HG03354 (cell line): ENCODE results near the gene POLR3A.
"Not testable (repeated sequence)": the region's sequence is repeated elsewhere in the genome, so short reads cannot be mapped to it uniquely, and the experiment has no call there.

Experiments used
- ATAC-seq: cut with Tn5 transposase; IDR thresholded peaks from one replicate; pipeline ENCODE4 v1.9.1; 2021; ENCODE audit warnings: mild to moderate bottlenecking; ENCODE audit not compliant: unreplicated experiment, poor library complexity, severe bottlenecking

The POLR3A gene

DNA sequence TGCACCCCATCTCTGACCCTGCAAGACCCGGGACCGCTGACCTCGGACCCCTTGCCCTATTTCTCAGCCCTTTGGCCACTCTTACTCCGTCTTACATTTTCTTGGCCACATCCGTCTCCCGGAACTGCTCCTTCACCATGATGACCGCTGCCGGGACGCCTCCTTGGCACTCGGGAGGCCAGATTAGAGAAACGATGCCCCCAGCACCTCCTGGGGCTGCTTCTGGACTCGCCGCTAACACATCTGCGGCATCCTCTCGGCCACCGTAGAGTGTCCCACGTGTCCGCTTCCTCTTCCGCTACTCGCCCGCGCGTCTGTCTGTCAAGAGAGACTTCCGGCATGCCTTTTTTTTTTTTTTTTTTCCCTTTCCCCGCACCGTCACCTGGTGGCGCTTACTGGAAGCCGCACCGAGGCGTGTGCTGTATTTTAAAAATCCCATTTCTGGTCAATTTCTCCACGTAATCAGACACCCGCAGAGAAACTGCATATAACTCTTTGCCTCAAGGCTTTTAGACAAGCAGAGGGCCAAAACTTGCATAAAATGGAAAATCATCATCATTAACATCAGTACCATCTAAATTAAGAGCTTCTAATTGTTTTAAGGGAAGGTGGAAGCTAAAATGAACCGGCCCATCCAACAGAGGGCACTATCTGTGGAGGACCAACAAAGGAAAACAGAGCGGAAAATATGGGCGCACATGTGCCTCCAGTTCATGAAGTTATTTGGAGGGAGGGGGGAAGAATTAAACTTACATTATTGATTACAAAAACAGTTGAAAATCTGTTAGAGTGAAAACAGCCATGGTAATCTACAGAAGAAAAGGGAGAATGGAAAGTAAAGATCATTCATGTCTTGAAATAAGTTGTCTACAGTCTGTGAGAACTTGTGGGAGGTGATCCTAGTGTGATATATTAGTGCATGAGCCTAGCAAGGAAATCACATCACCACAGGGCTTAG, at the start of gene POLR3A:
Gene POLR3A (minus strand): TSS at position 247 of the 958 bp plus-strand sequence. CDS start 108 bp downstream, at position 139.
- ATAC-seq, result peak; percentile 70

DNA sequence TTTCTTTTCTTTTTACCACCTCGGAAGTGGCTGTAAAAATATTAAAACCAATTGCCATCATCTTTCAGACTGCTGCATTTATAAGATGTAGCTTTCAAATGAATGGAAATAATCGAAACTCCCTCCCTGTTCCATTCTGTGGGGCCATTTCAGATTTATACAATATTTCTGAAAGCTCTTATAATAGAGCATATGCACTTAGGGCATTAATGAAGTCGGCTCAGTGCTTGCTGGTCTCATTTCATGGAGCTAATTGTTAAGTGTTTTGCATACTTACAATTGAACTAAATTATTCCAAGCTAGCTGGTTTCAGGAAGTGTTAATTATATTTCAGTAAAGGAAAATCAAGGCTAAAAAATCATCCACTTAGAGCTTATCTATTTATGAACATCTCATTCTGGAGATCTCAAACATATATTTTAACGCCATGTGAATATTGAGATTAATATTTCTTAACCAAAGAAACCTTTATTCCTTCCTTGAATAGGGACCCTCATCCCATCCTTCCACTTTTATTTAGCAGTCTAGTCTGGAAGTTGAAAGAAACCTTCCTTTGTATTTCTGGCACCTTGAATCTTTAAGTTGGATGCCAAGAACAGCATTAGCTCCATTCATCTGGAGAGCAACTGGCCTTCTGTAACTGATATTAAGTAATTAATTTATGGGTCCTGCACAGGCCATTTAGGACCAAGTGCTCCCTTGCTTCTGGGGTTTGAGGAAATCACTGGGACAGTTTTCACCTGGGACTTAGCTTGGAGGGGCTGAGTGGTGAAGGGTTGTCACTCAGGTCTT, 49.4 kb upstream of the POLR3A start:
- no peak for ATAC-seq

DNA sequence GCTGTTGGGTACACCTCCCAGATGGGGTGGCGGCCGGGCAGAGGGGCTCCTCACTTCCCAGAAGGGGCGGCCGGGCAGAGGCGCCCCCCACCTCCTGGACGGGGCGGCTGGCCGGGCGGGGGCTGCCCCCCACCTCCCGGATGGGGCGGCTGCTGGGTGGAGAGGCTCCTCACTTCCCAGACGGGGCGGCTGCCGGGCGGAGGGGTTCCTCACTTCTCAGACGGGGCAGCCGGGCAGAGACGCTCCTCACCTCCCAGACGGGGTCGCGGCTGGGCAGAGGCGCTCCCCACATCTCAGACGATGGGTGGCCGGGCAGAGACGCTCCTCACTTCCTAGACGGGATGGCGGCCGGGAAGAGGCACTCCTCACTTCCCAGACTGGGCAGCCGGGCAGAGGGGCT, 46.5 kb upstream of the POLR3A start:
- ATAC-seq, result not testable (repeated sequence)

DNA sequence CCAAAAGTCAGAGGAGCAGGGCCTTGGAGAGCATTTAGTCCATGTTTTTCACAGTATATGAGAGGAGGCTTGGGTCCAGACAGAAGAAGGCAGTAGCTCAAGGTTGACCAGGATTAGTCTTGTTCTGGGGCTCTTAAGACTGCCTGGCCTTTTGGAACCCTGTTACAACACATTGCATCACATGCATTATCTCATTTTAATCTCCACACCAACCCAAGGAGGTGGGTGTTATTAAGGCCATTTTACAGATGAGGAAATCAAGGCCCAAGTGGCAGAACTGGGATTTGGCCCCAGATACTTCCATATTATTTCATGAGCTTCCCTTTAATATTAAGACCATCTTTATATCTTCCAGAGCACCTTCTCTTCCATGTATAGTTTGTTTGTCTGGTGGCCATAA, 43.2 kb upstream of the POLR3A start:
- no peak for ATAC-seq

DNA sequence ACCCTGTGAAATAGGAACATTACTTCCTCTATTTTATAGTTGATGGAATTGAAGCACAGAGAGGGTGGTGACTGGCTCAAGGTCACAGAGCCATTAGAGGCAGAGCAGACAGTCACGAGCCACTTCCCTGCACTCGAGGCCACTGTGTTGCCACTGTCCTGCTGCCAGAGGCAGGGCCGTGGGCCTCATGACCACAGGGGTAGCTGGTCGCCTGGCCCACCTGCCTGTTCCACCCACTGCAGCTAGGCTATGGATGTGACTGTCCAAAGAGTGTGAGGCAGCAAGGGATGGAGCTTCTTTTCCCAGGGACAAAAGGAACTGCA, 42.5 kb upstream of the POLR3A start:
- no peak for ATAC-seq

DNA sequence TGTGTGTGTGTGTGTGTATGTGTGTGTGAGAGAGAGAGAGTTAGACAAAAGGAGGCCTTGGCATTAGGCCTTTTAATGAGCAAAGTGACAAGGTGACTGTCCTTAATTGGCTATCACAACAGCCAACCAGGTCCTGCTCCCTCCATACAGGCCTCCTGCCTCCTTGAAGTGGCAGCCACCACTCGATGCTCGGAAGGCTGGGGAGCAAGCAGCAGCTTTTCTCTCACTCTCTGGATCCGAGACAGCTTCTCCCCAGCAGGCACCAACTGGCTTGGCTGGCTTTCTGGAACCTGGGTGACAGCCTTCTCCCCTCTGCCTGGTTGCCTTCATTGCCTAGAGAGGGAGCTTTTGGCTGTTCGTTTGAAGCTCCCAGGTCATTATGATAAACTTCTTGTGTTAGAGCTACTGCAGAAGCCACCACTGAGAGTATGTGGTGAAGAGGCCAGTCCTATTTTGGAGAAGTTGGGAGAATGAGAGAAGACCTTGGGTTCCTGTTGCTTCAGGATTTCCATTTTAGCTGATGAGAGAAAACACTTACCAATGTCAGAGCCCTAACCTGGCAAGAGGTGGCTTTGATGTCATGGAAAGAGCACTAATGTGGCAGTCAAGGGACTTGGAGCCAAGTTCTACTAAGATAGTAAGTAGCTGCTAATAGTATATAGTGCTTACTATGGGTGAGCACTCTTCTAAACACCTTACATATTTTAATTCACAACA, 42.0 kb upstream of the POLR3A start:
- no peak for ATAC-seq

DNA sequence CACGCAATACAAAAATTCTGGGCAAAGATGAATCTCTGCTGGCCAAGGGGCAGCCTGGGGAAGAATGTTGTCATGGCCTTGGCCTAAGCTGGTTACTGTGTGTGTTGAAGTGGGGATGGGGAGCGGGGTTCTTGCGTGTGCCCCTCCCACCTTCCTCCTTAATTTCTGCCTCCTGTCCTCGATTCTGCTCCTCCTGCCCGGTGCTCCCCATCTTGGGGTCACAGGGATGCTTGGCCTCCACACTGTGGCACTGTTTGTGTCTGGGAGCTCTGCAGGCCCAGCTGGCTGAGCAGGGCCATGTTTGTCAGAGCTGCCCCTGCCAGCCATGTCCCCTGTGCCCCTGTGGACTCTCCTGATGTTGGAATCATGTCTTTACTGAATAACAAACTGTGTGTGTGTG, 41.4 kb upstream of the POLR3A start:
- no peak for ATAC-seq

DNA sequence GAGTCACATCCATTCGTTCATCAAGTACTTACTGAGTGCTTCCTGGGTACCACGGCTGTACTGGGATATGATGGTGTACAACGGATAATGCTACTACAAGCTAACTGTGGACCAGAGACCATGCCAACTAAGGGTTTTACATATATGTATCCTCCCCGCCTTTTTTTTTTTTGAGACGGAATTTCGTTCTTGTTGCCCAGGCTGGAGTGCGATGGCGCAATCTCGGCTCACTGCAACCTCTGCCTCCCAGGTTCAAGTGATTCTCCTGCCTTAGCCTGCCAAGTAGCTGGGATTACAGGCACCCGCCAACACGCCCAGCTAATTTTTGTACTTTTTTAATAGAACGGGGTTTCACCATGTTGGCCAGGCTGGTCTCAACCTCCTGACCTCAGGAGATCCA, 40.7 kb upstream of the POLR3A start:
- not testable (repeated sequence) for ATAC-seq

DNA sequence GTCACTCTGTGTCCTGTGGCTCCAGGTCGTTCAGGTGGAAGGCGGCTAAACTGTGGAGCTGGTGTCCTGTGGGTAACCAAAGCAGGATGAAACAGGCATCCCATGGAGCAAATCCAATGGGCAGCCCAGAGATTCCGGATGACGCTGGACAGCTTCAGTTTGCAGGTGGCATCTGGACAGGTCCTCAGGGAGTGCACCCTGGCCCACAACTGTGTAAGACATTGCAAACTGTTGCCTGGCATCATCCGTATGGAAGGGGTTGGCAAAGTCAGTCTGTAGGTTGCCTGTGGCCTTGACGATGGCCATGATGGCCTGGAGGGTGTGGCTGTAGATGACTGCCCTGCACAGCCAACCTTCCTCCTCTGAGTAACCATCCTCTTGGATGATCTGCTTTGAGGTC, 39.8 kb upstream of the POLR3A start:
- no peak for ATAC-seq

DNA sequence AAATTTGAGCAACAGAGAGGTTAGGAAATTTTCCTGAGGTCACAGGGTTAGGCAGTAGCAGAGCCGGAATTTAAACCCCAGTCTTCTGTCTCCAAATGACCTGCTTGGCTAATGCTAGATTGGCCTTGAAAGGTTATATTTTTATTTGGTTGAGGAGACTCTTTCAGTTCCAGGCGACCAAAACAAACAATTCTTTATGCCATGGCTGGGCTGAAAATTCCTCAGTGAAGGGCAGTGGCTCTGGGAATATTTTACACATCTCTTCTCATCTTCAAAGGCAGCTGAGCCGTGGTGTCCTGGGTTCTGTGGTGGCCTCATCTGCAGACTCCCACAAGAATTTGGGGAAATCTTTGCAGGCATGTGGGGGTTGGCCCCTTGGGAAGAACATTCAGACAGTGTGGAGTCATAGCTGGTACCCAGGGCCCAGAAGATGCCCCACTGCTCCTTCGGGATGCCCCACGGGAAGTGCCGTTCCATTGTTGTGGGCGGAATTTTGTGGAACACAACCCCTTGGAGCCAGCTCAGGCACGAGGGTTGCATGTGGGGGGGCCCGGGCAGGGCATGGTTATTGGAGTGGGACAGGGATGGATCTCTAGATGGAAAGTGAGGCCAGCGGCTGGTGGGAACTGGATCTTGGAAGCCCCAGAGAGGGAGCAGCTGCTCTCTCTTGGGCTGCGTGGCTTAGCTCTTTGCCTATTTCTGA, 37.6 kb upstream of the POLR3A start:
- ATAC-seq, result no peak

DNA sequence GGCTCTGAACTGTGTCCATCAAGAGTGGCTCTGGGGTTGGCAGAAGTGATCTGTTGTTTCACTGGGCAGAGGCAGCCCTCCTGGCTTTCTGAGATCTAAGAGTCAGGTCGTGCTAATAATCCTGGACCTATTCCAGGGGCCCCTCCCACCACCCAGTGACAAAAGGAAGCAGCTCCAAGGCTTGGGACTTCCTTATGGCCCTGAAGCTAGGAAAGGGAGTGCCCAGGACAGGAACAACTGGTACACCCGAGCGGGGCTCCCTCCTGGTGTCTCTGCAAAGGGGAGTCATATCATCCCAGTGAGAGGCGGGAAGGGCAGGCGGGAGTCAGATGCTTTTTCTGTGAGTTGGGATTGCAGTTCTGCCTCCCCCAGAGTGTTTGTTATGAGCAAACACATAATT, 36.7 kb upstream of the POLR3A start:
- no peak for ATAC-seq

DNA sequence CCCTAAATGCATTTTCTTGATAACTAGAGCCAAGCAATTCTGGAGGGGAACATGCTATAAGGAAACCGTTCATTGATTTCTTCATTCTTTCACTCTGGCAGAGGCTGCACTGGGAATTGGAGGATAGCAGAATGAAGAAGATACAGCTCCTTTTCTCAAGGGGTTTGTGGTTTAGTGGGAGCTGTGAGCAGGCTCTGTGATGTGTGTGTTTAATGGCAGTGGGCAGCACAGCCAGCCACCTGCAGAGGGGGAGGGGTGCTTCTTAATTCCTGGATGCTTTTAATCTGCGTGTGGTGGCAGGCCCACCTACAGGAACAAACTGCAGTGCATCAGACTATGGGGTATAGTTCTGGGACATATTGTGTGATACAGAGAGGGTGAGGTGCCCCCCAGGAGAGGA, 36.3 kb upstream of the POLR3A start:
- ATAC-seq, result no peak

DNA sequence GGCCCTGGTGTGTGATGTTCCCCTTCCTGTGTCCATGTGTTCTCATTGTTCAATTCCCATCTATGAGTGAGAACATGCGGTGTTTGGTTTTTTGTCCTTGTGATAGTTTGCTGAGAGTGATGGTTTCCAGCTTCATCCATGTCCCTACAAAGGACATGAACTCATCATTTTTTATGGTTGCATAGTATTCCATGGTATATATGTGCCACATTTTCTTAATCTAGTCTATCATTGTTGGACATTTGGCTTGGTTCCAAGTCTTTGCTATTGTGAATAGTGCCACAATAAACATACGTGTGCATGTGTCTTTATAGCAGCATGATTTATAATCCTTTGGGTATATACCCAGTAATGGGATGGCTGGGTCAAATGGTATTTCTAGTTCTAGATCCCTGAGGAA, 35.6 kb upstream of the POLR3A start:
- not testable (repeated sequence) for ATAC-seq

DNA sequence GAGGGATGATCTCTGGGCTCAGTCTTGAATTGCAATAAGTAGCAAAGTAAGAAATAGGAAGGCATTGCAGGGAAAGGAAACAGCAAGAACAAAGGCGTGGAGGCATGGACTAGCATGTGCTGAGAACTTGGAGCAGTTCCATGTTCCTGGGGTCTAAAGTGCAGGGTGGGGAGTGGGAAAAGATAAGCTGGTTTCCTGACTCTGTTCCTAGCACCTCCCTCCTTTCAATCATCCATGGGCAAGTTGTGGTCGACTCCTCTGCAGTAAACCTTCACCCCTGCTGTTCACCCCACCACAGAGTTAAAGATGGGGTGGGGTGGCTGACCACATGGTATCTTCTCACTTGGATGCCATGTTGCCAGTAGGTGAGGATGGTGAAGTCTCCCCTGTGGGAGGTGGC, 33.9 kb upstream of the POLR3A start:
- ATAC-seq, result no peak

DNA sequence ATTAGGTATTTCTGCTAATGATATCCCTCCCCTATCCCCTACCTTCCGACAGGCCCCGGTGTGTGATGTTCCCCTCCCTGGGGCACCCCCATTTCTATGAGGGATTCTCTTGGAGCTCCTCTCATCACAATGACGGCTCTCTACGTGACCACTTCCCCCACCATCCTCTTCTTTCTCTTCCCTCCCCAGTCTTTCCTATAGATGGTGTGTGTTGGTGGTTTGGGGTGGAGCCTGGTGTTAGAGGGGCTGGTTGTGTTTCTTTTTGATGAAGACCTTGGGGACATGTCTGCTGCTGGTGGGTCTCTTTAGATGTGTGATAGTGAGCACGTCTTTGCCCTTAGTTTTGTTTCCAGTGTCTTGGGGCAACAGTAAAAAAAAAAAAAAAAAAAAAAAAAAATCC, 33.0 kb upstream of the POLR3A start:
- ATAC-seq, result no peak

DNA sequence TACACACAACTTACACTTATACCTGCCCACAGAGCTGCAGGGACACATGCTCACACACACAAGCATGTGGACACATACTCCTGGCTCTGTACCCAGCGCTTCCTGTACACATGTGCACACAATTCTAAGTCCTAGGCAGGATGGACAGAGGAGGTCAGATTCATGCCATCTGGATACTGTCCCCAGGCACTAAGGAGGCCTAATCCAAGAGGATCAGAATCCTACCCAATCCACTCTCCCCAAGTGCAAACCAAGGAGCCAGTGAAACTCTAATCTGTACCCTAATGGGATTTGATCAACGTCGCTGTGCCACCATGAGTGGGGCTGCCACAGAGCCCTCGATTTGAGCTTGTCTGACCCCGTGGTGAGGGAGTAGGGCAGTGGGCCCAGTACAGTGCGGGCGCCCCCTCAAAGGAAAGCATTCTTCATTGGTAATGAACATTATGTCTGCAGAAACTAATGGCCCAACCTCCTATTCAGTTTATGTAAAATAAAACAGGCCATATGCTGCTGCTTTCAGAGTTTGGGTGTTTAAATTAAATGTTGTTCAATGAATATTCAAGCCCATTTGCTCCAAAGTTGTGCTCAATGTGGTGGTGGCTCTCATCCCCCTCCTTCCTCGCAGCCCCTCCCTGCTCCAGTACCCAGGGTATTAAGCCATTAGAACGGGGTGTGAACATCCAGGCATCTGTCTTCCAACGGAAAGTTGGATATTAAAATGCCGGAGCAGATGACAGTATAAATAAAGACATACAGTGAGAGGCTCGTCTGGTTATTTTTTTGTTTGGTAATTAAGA, 30.8 kb upstream of the POLR3A start:
- ATAC-seq, result no peak

DNA sequence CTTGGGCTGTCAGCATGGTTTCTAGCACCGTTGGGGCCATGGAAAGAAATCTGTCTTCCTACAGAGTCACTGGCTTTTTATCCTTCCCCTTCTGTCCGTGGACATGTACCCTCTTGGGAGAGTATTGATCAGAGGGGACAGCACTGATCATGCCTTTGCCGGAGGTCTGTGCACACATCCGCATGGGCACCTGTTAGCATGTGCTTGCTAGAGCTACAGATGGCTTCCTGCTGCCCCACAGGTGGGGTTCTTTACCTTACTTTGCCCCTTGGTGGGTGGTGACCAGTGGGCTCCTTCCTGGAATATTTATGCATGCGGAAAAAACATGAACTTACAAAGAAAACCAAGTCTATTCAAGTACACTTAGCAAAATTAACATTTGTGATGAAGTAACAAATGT, 29.2 kb upstream of the POLR3A start:
- ATAC-seq, result no peak

DNA sequence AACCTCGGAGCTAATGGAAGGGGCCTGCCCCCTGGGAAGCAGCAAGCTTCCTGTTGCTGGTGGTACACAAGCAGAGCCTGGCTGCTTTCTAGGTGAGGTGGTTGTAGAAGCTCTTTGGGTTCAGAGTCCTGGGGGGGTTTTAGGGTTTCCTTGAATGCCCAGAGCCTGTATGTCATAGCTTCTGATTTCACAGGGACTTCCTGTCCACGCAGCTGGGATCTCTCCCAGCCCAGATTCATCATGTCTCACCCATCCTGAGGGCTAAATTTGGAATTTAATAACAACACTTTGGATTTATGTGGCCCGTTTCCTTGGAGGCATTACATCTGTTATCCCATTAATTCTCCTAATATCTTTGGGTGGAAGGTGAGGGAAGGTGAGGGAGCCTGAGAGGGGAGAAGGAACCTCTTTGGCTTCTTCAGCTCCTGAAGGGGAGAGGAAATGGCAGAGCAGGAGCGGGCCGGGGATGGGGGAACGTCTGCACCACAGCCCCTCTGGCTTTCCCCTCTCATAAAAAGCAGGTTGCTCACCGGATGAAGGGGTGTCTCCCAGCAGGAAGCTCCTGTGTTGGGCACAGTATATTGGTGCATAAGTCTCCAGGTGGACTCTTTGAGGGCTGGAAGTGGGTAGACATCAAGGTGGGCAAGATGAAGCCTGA, 24.0 kb upstream of the POLR3A start:
- ATAC-seq, result no peak

DNA sequence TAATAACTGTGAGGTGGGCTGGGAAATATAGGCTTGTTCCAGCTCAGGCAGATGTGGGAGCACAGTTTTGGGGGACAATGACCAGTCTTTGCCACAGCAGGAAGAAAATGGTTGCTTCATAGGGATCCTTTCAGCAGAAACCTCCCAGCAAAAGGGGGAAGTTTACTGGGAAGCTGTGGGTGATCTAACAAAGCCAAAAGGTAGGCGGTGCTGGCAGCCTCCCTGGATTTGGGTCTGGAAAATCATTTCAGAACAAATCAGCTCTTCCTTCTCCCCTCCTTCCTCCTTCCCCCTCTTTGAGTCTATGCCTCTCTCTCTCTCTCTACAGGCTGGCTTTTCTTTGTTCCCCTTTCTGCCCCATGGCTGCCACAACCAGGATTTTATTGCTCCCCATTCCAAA, 20.5 kb upstream of the POLR3A start:
- no peak for ATAC-seq
